GM20000 (cell line): ENCODE measurements around the gene WDFY2.

Source experiments
- DNase-seq: peaks from one replicate; pipeline ENCODE4 v3.0.0; 2012; ENCODE audit warnings: low spot score
- CTCF ChIP-seq: IDR thresholded peaks from 2 replicates; pipeline ENCODE4 v1.5.1; 2012; ENCODE audit warnings: mild to moderate bottlenecking, control low read depth; ENCODE audit errors: extremely low read depth, missing control alignments

Gene WDFY2

GRCh38 chr13:51777921-51778320, 193.7 kb downstream of the WDFY2 start:
- TF ChIP-seq CTCF, result no peak
- no peak for DNase-seq

- no peak for TF ChIP-seq CTCF
- DNase-seq, result no peak
These were observed 194.1 kb downstream of the WDFY2 start for GRCh38 chr13:51778392-51778791.

DNA sequence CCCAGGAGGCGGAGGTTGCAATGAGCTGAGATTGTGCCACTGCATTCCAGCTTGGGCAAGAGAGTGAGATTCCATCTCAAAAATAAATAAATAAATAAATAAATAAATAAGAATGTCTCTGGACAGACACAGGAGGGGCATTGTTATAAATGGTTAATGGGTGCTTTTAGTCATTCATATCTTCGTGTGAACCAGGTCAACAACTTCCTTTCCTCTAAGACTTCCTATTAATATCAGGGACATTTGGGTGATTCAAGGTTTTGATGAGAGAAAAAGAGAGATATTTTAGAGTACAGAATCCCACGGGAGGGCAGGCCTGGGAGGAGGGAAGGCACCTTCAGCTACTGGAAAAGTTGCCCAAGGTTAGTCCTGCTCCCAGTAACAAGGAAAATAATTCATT, 195.8 kb downstream of the WDFY2 start:
- DNase-seq, result no peak
- no peak for TF ChIP-seq CTCF

- DNase-seq, result no peak
- no peak for TF ChIP-seq CTCF
These were observed 197.2 kb downstream of the WDFY2 start for GRCh38 chr13:51781246-51782022.

GRCh38 chr13:51782026-51782710, 197.9 kb downstream of the WDFY2 start:
- TF ChIP-seq CTCF, result no peak
- DNase-seq, result no peak

- TF ChIP-seq CTCF, result no peak
- DNase-seq, result no peak
These were observed 199.3 kb downstream of the WDFY2 start for GRCh38 chr13:51783428-51784094.

DNA sequence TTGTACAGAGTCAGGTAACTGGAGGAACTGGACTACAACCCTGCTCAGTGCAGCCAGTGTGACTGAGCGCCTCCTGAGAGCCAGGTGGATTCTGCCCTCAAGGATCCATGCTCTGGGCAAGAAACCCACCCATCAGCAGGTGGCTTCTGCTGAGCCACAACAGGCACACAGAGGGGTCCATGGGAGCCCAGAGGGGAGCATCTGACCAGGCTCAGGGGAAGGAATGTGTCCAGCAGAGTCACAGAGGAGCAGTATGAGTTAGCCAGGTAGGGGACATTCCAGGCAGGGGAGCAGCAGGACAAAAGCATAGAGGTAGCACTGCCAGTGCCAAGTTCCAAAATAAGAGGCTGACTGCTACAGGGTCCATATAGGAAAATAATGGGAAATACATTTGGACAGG, 199.8 kb downstream of the WDFY2 start:
- TF ChIP-seq CTCF, result no peak
- no peak for DNase-seq
